Natural killer cell (primary cell): Measurements from ENCODE around the gene DTX3. TPM values are rescaled to one million over a fixed set of nuclear protein-coding genes. Genes with fewer than 3 reads are reported as not detected.

Experiments
- ATAC-seq, 3 donors: fragments of 150-1000 bp in 2 of 3; fragments of 200-7000 bp in 1 of 3; cut with Tn5 transposase; 1 replicate in 1 of 3; 2 replicates in 2 of 3; pipeline ENCODE4 v1.10.0; 2021; ENCODE audit warnings: mild to moderate bottlenecking in 2 of 3, moderate library complexity in 2 of 3
- DNase-seq, 2 donors: peaks; one replicate each; pipeline versions ENCODE4 v3.0.0 to v3.0.0-alpha.2; 2013 to 2021; ENCODE audit warnings: mixed read lengths in 1 of 2
- H3K27ac ChIP-seq: one replicate; pipeline ENCODE4 v1.5.1; 2013; ENCODE audit warnings: mild to moderate bottlenecking, low read length
- H3K27me3 ChIP-seq: one replicate; pipeline ENCODE4 v1.6.1; 2013; ENCODE audit warnings: low read length; ENCODE audit not compliant: control insufficient read depth, insufficient read depth
- H3K36me3 ChIP-seq: one replicate; pipeline ENCODE4 v1.6.1; 2013; ENCODE audit warnings: low read length; ENCODE audit not compliant: control insufficient read depth, insufficient read depth
- H3K4me1 ChIP-seq: one replicate; pipeline ENCODE4 v1.6.1; 2013; ENCODE audit warnings: low read length; ENCODE audit not compliant: control insufficient read depth, insufficient read depth
- H3K4me3 ChIP-seq: one replicate; pipeline ENCODE4 v1.5.1; 2013; ENCODE audit warnings: low read length
- H3K9me3 ChIP-seq: one replicate; pipeline ENCODE4 v1.6.1; 2013; ENCODE audit warnings: low read length; ENCODE audit not compliant: control insufficient read depth, insufficient read depth
- H3K27ac Mint-ChIP-seq, 2 donors: one replicate each; pipeline ENCODE4 v1.8.0; 2022; ENCODE audit warnings: mild to moderate bottlenecking in 2 of 2, mixed read lengths in 2 of 2, moderate library complexity in 1 of 2
- H3K27me3 Mint-ChIP-seq, 2 donors: one replicate each; pipeline ENCODE4 v1.8.0; 2022; ENCODE audit warnings: low read depth in 2 of 2, mixed read lengths in 2 of 2
- H3K36me3 Mint-ChIP-seq: one replicate; pipeline ENCODE4 v1.8.0; 2022; ENCODE audit warnings: mixed read lengths
- H3K4me1 Mint-ChIP-seq, 2 donors: one replicate each; pipeline ENCODE4 v1.8.0; 2022; ENCODE audit warnings: mixed read lengths in 2 of 2
- H3K4me3 Mint-ChIP-seq: one replicate; pipeline ENCODE4 v1.8.0; 2022; ENCODE audit warnings: mild to moderate bottlenecking, moderate library complexity, mixed read lengths
- H3K9me3 Mint-ChIP-seq, 2 donors: one replicate each; pipeline ENCODE4 v1.8.0; 2022; ENCODE audit warnings: mixed read lengths in 2 of 2
- WGBS: methylation state at CpG from one replicate; pipeline ENCODE4 v1.1.7; 2013; ENCODE audit warnings: missing lambda C conversion rate; ENCODE audit not compliant: insufficient coverage; 5-methylcytosine and 5-hydroxymethylcytosine counted together
- intact Hi-C: fragments of 100-400 bp; cut with micrococcal nuclease; formaldehyde crosslinking; loops from one replicate; pipeline ENCODE4 v1.14.2; 2022
- total RNA-seq, 4 donors: library from RNA; stranded (reverse); fragments of 120-200 nt in 1 of 4; gene quantifications; one replicate each; pipeline versions ENCODE4 v1.2.3 to v1.2.4, GENCODE V29; 2013 to 2022
- TF ChIP-seq, protein P1 (sequence below): fragments of 200-600 bp; IDR thresholded peaks from one replicate; pipeline ENCODE4 v1.8.0; 2022; ENCODE audit warnings: antibody characterized with exemption

Gene DTX3
- total RNA-seq, 3 donors from 2014 or later (not counting 1 experiment from before 2014, with no cell fraction given) = 65.1 to 81.1 (median 77.0) TPM

DNA sequence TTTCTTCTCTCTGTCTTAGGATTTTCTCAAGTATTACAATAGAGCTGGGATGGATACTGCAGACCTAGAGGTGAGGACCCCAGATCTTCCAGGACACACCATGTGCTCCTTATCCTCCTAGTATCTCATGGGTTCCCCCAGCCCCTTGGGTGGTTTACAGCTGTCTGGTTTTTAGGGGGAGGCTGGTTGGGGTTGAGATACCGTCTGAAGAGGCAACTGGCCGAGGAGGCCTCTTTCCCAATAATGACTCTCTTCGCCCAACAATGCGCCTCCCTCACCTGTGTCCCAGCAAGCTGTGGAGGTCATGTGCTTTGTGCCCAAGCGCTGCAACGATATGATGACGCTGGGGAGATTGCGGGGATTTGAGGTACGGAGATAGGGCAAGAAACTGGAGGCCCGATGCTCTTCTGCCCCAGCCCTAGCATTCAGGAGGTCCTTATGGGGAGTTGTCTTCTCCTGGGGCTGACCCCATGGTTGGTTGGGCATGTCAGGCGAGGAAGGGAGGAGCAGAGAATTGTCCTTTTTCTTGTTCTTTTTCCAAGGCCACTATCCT lies 10.4 kb downstream of the DTX3 start:
- no peaks in the 10 kb centered on the region for H3K9me3 Mint-ChIP-seq
- H3K4me3 ChIP-seq = no peak overlapping the region
- H3K4me1 ChIP-seq = peaks cover 42% of the 10 kb centered on the region
- no peaks in the 10 kb centered on the region for H3K36me3 ChIP-seq
- no peak overlapping the region for H3K27ac ChIP-seq
- DNase-seq (no peak), ATAC-seq (no peak)
- H3K27me3 ChIP-seq = peaks cover 18% of the 10 kb centered on the region
- WGBS = 87% methylated on average over 11 of the region's 11 CpGs
- peaks cover 12 to 19% of the 10 kb centered on the region in 2 donors for H3K27me3 Mint-ChIP-seq
- H3K4me3 Mint-ChIP-seq = no peak overlapping the region
- H3K9me3 ChIP-seq = no peaks in the 10 kb centered on the region
- H3K27ac Mint-ChIP-seq = no peak overlapping the region
- TF ChIP-seq, protein P1, sequence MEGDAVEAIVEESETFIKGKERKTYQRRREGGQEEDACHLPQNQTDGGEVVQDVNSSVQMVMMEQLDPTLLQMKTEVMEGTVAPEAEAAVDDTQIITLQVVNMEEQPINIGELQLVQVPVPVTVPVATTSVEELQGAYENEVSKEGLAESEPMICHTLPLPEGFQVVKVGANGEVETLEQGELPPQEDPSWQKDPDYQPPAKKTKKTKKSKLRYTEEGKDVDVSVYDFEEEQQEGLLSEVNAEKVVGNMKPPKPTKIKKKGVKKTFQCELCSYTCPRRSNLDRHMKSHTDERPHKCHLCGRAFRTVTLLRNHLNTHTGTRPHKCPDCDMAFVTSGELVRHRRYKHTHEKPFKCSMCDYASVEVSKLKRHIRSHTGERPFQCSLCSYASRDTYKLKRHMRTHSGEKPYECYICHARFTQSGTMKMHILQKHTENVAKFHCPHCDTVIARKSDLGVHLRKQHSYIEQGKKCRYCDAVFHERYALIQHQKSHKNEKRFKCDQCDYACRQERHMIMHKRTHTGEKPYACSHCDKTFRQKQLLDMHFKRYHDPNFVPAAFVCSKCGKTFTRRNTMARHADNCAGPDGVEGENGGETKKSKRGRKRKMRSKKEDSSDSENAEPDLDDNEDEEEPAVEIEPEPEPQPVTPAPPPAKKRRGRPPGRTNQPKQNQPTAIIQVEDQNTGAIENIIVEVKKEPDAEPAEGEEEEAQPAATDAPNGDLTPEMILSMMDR = no peak
- intact Hi-C loops = no loop called here
- H3K36me3 Mint-ChIP-seq = no peaks in the 10 kb centered on the region
- peaks cover 15 to 20% of the 10 kb centered on the region in 2 donors for H3K4me1 Mint-ChIP-seq

DNA sequence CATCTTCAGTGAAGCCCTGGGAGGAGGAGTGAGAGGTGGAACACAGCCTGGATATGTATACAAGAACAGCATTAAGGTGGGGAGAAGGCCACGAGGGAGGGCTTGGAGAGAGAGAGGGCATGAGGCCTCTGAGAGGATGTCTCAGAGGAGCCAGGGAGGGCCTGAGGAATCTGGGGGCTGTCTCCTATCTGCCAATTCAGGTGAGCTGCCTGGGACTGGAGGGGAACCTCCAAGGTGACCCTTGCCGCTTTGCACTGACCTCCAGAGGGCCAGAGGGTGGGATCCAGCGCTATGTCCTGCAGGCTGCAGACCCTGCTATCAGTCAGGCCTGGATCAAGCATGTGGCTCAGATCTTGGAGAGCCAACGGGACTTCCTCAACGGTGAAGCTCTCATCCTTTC lies 11.0 kb downstream of the DTX3 start:
- Mint-ChIP-seq H3K4me3 (no peak overlapping the region), H3K36me3 (no peaks in the 10 kb centered on the region), H3K9me3 (no peaks in the 10 kb centered on the region), H3K4me1 (peaks cover 14 to 20% of the 10 kb centered on the region in 2 donors), H3K27me3 (peaks cover 18 to 25% of the 10 kb centered on the region in 2 donors), H3K27ac (no peak overlapping the region)
- Histone ChIP-seq H3K27me3 (peaks cover 24% of the 10 kb centered on the region), H3K36me3 (no peaks in the 10 kb centered on the region), H3K27ac (no peak overlapping the region), H3K9me3 (no peaks in the 10 kb centered on the region), H3K4me1 (peaks cover 41% of the 10 kb centered on the region), H3K4me3 (no peak overlapping the region)
- DNase-seq = no peak
- TF ChIP-seq, protein P1 = no peak
- 85% methylated on average over 5 of the region's 5 CpGs for WGBS
- intact Hi-C loops = no loop called here
- no peak for ATAC-seq

DNA sequence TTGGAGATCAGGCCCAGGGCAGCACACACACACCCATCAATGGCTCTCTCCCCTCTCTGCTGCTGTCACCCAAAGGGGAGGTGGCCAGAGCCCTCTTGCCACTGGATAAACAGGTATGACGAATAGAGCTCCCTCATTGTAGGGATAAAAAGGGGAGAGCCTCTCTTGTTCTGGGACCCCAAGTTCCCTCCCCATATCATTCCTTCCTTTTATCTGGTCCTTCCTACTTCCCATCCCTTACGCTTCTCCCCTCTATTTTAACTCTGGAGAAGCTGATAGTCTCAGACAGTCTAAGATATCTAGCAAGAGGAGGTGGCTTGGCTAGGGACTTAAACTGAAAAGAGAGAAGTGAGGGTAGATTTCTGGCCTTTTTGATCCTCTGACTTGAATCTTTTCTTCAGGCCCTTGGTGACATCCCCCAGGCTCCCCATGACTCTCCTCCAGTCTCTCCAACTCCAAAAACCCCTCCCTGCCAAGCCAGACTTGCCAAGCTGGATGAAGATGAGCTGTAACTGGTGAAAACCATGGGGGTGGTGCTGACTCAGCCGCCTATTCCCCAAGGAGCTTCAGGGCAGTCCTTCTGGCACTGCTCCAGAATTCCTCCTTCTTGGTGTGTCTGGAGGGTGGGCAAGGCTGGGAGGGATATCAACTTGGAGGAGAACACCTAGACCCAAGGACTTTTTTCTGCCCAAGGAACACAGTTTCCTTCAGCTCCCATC lies 11.9 kb downstream of the DTX3 start:
- no peak overlapping the region for H3K4me3 Mint-ChIP-seq
- TF ChIP-seq, protein P1 = no peak
- H3K27me3 Mint-ChIP-seq = peaks cover 27 to 32% of the 10 kb centered on the region in 2 donors
- peaks cover 43% of the 10 kb centered on the region for H3K4me1 ChIP-seq
- no peak for ATAC-seq
- H3K4me1 Mint-ChIP-seq = peaks cover 22 to 23% of the 10 kb centered on the region in 2 donors
- H3K36me3 ChIP-seq = no peaks in the 10 kb centered on the region
- no peaks in the 10 kb centered on the region for H3K36me3 Mint-ChIP-seq
- H3K9me3 Mint-ChIP-seq = no peaks in the 10 kb centered on the region
- H3K27ac Mint-ChIP-seq = no peak overlapping the region
- H3K9me3 ChIP-seq = no peaks in the 10 kb centered on the region
- no peak overlapping the region for H3K4me3 ChIP-seq
- intact Hi-C loops = no loop called here
- H3K27me3 ChIP-seq = peaks cover 33% of the 10 kb centered on the region
- WGBS = 89% methylated on average over 1 of the region's 3 CpGs
- H3K27ac ChIP-seq = no peak overlapping the region
- DNase-seq = no peak
